OCI-M1 (cell line): ENCODE results near the gene HCRT.

Experiments used
- DNase-seq: peaks from one replicate; lab custom pipeline; 2025; lab: John Stamatoyannopoulos, UW

The HCRT gene

GRCh38 chr17:42138749-42139492 lies 46.3 kb downstream of the HCRT start:
- DNase-seq = no peak

GRCh38 chr17:42136654-42137051 lies 48.6 kb downstream of the HCRT start:
- no peak for DNase-seq

GRCh38 chr17:42135664-42136653 lies 49.3 kb downstream of the HCRT start:
- peak; percentile 44 for DNase-seq

DNA sequence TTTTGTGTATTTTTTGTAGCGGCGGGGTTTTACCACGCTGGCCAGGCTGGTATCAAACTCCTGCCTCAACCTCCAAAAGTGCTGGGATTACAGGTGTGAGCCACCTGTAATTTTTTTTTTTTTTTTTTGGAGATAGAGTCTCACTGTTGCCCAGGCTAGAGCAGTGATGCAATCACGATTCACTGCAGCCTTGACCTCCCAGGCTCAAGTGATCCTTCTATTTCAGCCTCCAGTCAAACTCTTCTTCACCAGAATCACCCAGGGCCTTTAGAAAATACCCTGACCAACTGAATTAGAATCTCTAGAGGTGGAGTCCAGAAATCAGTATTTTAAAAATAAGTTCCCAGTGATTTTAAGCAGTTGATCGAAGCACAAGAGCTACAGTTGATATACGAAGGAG lies 50.1 kb downstream of the HCRT start:
- DNase-seq = no peak
